K562 (cell line): ENCODE data around the gene PRCC. TPM values are rescaled to one million over a fixed set of nuclear protein-coding genes. Genes with fewer than 3 reads are reported as not detected.

Experiments used
- ARNT ChIP-seq, 2 experiments: fragments of 450-650 bp; IDR thresholded peaks; 2 replicates each; pipeline ENCODE4 v1.6.1; 2016; ENCODE audit warnings: mild to moderate bottlenecking in 1 of 2
- CCNT2 ChIP-seq: IDR thresholded peaks from 2 replicates; pipeline ENCODE4 v1.6.1; 2011; ENCODE audit warnings: borderline replicate concordance, low read depth, mild to moderate bottlenecking, moderate library complexity, mixed read lengths, low read length; ENCODE audit not compliant: insufficient read length; ENCODE audit errors: extremely low read depth
- CUX1 ChIP-seq: fragments of 200-800 bp; sonication (Bioruptor generic); IDR thresholded peaks from 2 replicates; pipeline ENCODE4 v1.6.1; 2016; ENCODE audit warnings: missing genetic modification characterization, missing compliant biosample characterization
- ERF ChIP-seq: fragments of 450-650 bp; formaldehyde crosslinking; IDR thresholded peaks from 2 replicates; pipeline ENCODE4 v1.4.0; 2020; ENCODE audit warnings: mild to moderate bottlenecking, mixed read lengths
- JUNB ChIP-seq: fragments of 450-650 bp; formaldehyde crosslinking; conservative IDR thresholded peaks from 2 replicates; pipeline ENCODE4 v1.4.0; 2020; ENCODE audit warnings: mild to moderate bottlenecking
- MCM2 ChIP-seq: fragments of 450-650 bp; IDR thresholded peaks from 2 replicates; pipeline ENCODE4 v1.6.1; 2017; ENCODE audit warnings: low read depth, mild to moderate bottlenecking
- NEUROD1 ChIP-seq: fragments of 150-350 bp; IDR thresholded peaks from 2 replicates; pipeline ENCODE4 v1.6.1; 2014; ENCODE audit warnings: borderline replicate concordance, low read length, low read depth; ENCODE audit not compliant: partially characterized antibody
- RBFOX2 ChIP-seq: fragments of 200-400 bp; formaldehyde crosslinking; IDR thresholded peaks from 2 replicates; pipeline ENCODE4 v1.6.1; 2017; ENCODE audit warnings: low read depth, mild to moderate bottlenecking, low read length, moderate library complexity
- RBM15 ChIP-seq: fragments of 200-400 bp; formaldehyde crosslinking; IDR thresholded peaks from 2 replicates; pipeline ENCODE4 v1.6.1; 2018; ENCODE audit warnings: mild to moderate bottlenecking, low read length, moderate library complexity; ENCODE audit not compliant: insufficient read depth
- SMARCC2 ChIP-seq: fragments of 450-650 bp; IDR thresholded peaks from 2 replicates; pipeline ENCODE4 v1.6.1; 2017; ENCODE audit warnings: antibody characterized with exemption, moderate library complexity, mild to moderate bottlenecking, low read depth
- SMC3 ChIP-seq: conservative IDR thresholded peaks from 2 replicates; pipeline ENCODE4 v1.6.1; 2011; ENCODE audit warnings: low read depth, low read length, improper control_type of control experiment; ENCODE audit not compliant: insufficient read depth
- THRAP3 ChIP-seq: fragments of 450-650 bp; IDR thresholded peaks from 2 replicates; pipeline ENCODE4 v1.6.1; 2016; ENCODE audit warnings: mild to moderate bottlenecking, inconsistent platforms, borderline replicate concordance
- ZBTB43 ChIP-seq: sonication (generic); formaldehyde crosslinking; IDR thresholded peaks from 2 replicates; pipeline ENCODE4 v1.8.0; 2023; ENCODE audit warnings: mild to moderate bottlenecking, missing genetic modification reagents
- ZNF12 ChIP-seq: sonication (generic); formaldehyde crosslinking; IDR thresholded peaks from 2 replicates; pipeline ENCODE4 v1.4.0; 2020; ENCODE audit warnings: mild to moderate bottlenecking, missing genetic modification reagents
- ZNF121 ChIP-seq: sonication (generic); formaldehyde crosslinking; conservative IDR thresholded peaks from 2 replicates; pipeline ENCODE4 v1.8.0; 2022; ENCODE audit warnings: missing genetic modification reagents
- ZNF212 ChIP-seq: fragments of 450-650 bp; formaldehyde crosslinking; IDR thresholded peaks from 2 replicates; pipeline ENCODE4 v1.4.0; 2020; ENCODE audit warnings: mild to moderate bottlenecking
- ZNF3 ChIP-seq: fragments of 250-450 bp; sonication (Bioruptor Pico); IDR thresholded peaks from 2 replicates; pipeline ENCODE4 v1.5.0; 2021; ENCODE audit warnings: mild to moderate bottlenecking, moderate library complexity
- ZNF444 ChIP-seq: fragments of 250-450 bp; sonication (Bioruptor Pico); IDR thresholded peaks from 2 replicates; pipeline ENCODE4 v1.4.0; 2020; ENCODE audit warnings: mild to moderate bottlenecking, moderate library complexity
- ZNF695 ChIP-seq: fragments of 450-650 bp; formaldehyde crosslinking; IDR thresholded peaks from 2 replicates; pipeline ENCODE4 v1.4.0; 2020; ENCODE audit warnings: mild to moderate bottlenecking, moderate library complexity
- polyA plus RNA-seq, 8 experiments: library from polyadenylated mRNA; depleted of rRNA in 4 of 8; stranded (reverse) in 5 of 8; unstranded in 3 of 8; fragments of >200 nt; fragmentation: Nextera tagmentation in 2 of 8; fragmentation: Illumina TruSeq in 1 of 8; extraction: Ambion mirVana in 2 of 8; extraction: Trizol in 1 of 8; gene quantifications; 2 replicates each; pipeline versions ENCODE4 v1.2.1 to v1.2.3, GENCODE V29; 2011 to 2014; ENCODE audit warnings: inconsistent platforms in 1 of 8, missing spikeins in 1 of 8
- total RNA-seq, 7 experiments: library from RNA; depleted of rRNA in 6 of 7; stranded (reverse); fragments of >200 nt in 6 of 7; fragmentation: Illumina TruSeq in 2 of 7; extraction: Trizol in 2 of 7; gene quantifications; 2 replicates each; pipeline versions ENCODE4 v1.2.1 to v1.2.3, GENCODE V29; 2011 to 2021; ENCODE audit warnings: low replicate concordance in 1 of 7
- TF ChIP-seq, protein P1 (sequence below): fragments of 450-650 bp; IDR thresholded peaks from 2 replicates; pipeline ENCODE4 v1.6.1; 2016; ENCODE audit warnings: mild to moderate bottlenecking

Gene PRCC
- total and polyA plus RNA-seq, 9 of the 15 experiments (the other 6 are each of a cell fraction or from before 2014, with no cell fraction given) = 23.9 to 201 (median 41.1) TPM

GRCh38 chr1:156767101-156767878, at the start of gene PRCC (continued):
- TF ChIP-seq ERF (CRISPR knock-in tag) (no peak), CCNT2 (no peak), ZNF3 (CRISPR knock-in tag) (no peak), ZNF695 (no peak), ARNT (IDR thresholded peaks at IDR 0.05) (peak in 1 of 2 experiments; percentile 92; a peak in 2 of 4 replicates), ZNF212 (CRISPR knock-in tag) (no peak), RBM15 (no peak), ZNF121 (no peak), SMARCC2 (no peak), ZNF12 (peak; percentile 84; the same call in 1 of the 2 replicates), THRAP3 (no peak), RBFOX2 (peak; percentile 90), NEUROD1 (no peak), MCM2 (no peak), JUNB (CRISPR knock-in tag) (no peak), ZNF444 (CRISPR knock-in tag) (no peak), SMC3 (no peak), CUX1 (CRISPR knock-in tag) (0 out of 2 replicates have a peak, but pooled peaks have one; percentile 51), ZBTB43 (CRISPR knock-in tag) (0 out of 2 replicates have a peak, but pooled peaks have one; percentile 63)
- TF ChIP-seq, protein P1, sequence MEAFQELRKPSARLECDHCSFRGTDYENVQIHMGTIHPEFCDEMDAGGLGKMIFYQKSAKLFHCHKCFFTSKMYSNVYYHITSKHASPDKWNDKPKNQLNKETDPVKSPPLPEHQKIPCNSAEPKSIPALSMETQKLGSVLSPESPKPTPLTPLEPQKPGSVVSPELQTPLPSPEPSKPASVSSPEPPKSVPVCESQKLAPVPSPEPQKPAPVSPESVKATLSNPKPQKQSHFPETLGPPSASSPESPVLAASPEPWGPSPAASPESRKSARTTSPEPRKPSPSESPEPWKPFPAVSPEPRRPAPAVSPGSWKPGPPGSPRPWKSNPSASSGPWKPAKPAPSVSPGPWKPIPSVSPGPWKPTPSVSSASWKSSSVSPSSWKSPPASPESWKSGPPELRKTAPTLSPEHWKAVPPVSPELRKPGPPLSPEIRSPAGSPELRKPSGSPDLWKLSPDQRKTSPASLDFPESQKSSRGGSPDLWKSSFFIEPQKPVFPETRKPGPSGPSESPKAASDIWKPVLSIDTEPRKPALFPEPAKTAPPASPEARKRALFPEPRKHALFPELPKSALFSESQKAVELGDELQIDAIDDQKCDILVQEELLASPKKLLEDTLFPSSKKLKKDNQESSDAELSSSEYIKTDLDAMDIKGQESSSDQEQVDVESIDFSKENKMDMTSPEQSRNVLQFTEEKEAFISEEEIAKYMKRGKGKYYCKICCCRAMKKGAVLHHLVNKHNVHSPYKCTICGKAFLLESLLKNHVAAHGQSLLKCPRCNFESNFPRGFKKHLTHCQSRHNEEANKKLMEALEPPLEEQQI = no peak
